K562 (cell line): ENCODE measurements around the gene AZU1. TPM values are rescaled to one million over a fixed set of nuclear protein-coding genes. Genes with fewer than 3 reads are reported as not detected.

Experiments
- ATAC-seq: fragments of 200-7000 bp; cut with Tn5 transposase; 3 replicates; pipeline ENCODE4 v1.9.1; 2020; ENCODE audit warnings: moderate library complexity
- BruUV-seq: library from RNA; stranded (reverse); fragments of 400-500 nt; replicated peaks from 2 replicates; lab custom pipeline; 2021; lab: Mats Ljungman, UMichigan
- CTCF ChIA-PET: fragments of 300-600 bp; formaldehyde crosslinking; extraction: SDS; loops from one replicate; lab custom pipeline; 2021; ENCODE audit warnings: low intra/inter-chr PET ratio; lab: Yijun Ruan, JAX
- POLR2A ChIA-PET: fragments of 300-600, 350-650 bp; sonication (Branson Sonifier 250); formaldehyde crosslinking; extraction: SDS; loops from one replicate; lab custom pipeline; 2021; ENCODE audit warnings: antibody characterized with exemption, inconsistent platforms; lab: Yijun Ruan, JAX
- DNase-seq, 4 experiments: peaks; one replicate each; pipeline versions ENCODE4 v3.0.0 to v3.0.0-alpha.2; 2011 to 2018; ENCODE audit warnings: low spot score in 3 of 4, mixed read lengths in 3 of 4; ENCODE audit errors: extremely low read depth in 1 of 4
- FAIRE-seq: peaks from 2 replicates; lab custom pipeline; 2011; peaks lifted over from hg19 to GRCh38; lab: Jason Lieb, UNC
- H2AFZ ChIP-seq: 2 replicates; pipeline ENCODE4 v1.6.0; 2011; ENCODE audit warnings: low read depth, low read length, control low read depth, inconsistent platforms
- H3K27ac ChIP-seq: fragments of 200-600 bp; 3 replicates; pipeline ENCODE4 v1.8.0; 2011; ENCODE audit warnings: low read depth, mild to moderate bottlenecking, control low read depth, inconsistent platforms, low read length, moderate library complexity, mixed read lengths; ENCODE audit errors: extremely low read depth
- H3K27me3 ChIP-seq, 2 experiments: fragments of 300-600 bp in 1 of 2; 2 replicates in 1 of 2; 3 replicates in 1 of 2; pipeline versions ENCODE4 v1.6.0 to v1.8.0; 2011; ENCODE audit warnings: inconsistent platforms in 2 of 2, low read length in 2 of 2, mild to moderate bottlenecking in 1 of 2, mixed read lengths in 1 of 2, moderate library complexity in 1 of 2; ENCODE audit not compliant: control insufficient read depth in 2 of 2, insufficient read depth in 2 of 2
- H3K36me3 ChIP-seq: fragments of 300-600 bp; 3 replicates; pipeline ENCODE4 v1.8.0; 2011; ENCODE audit warnings: mild to moderate bottlenecking, low read length, inconsistent platforms; ENCODE audit not compliant: control insufficient read depth, insufficient read depth
- H3K4me1 ChIP-seq, 2 experiments: fragments of 200-600 bp in 1 of 2; replicated peaks in 1 of 2; 2 replicates in 1 of 2; 3 replicates in 1 of 2; pipeline versions ENCODE4 v1.5.1 to v1.8.0; 2011; ENCODE audit warnings: inconsistent platforms in 2 of 2, low read length in 2 of 2, mild to moderate bottlenecking in 1 of 2, mixed read lengths in 1 of 2, moderate library complexity in 1 of 2; ENCODE audit not compliant: control insufficient read depth in 2 of 2, insufficient read depth in 2 of 2
- H3K4me2 ChIP-seq: 2 replicates; pipeline ENCODE4 v1.6.1; 2011; ENCODE audit warnings: low read length, control low read depth, inconsistent platforms, mixed read lengths; ENCODE audit not compliant: insufficient read depth
- H3K4me3 ChIP-seq: fragments of 200-600 bp; sonication (generic), shearing (Covaris generic); 2 replicates; pipeline ENCODE4 v1.5.1; 2016; ENCODE audit warnings: control low read depth, inconsistent platforms
- H3K79me2 ChIP-seq: fragments of 200-600 bp; 3 replicates; pipeline ENCODE4 v1.8.0; 2011; ENCODE audit warnings: low read length, inconsistent platforms; ENCODE audit not compliant: control insufficient read depth, insufficient read depth
- H3K9ac ChIP-seq, 2 experiments: 2 replicates each; pipeline versions ENCODE4 v1.6.0 to v1.6.1; 2011; ENCODE audit warnings: low read depth in 2 of 2, low read length in 2 of 2, control low read depth in 1 of 2, inconsistent platforms in 1 of 2, mild to moderate bottlenecking in 1 of 2, mixed read lengths in 1 of 2; ENCODE audit not compliant: insufficient read depth in 1 of 2
- H3K9me1 ChIP-seq: one replicate; pipeline ENCODE4 v1.6.0; 2011; ENCODE audit warnings: inconsistent platforms, mild to moderate bottlenecking, low read length, moderate library complexity; ENCODE audit not compliant: control insufficient read depth, insufficient read depth
- H3K9me3 ChIP-seq: replicated peaks from 2 replicates; pipeline ENCODE4 v1.5.1; 2011; ENCODE audit warnings: low read depth, low read length, inconsistent platforms; ENCODE audit not compliant: control insufficient read depth, insufficient read depth
- H4K20me1 ChIP-seq: replicated peaks from 2 replicates; pipeline ENCODE4 v1.6.1; 2011; ENCODE audit warnings: low read length, inconsistent platforms, mixed read lengths; ENCODE audit not compliant: control insufficient read depth, insufficient read depth
- ELF1 ChIP-seq: fragments of 200-800 bp; sonication (Bioruptor generic); IDR thresholded peaks from 2 replicates; pipeline ENCODE4 v1.6.1; 2016; ENCODE audit warnings: missing genetic modification characterization, missing compliant biosample characterization
- SPI1 ChIP-seq: IDR thresholded peaks from 2 replicates; pipeline ENCODE4 v1.6.1; 2011; ENCODE audit warnings: low read depth, low read length, control low read depth, borderline replicate concordance
- ZNF324 ChIP-seq: fragments of 250-450 bp; sonication (Bioruptor Pico); IDR thresholded peaks from 2 replicates; pipeline ENCODE4 v1.4.0; 2020; ENCODE audit warnings: mild to moderate bottlenecking
- WGBS: fragments of 100-300 bp; shearing (Covaris generic); methylation state at CpG from one replicate; pipeline ENCODE4 v1.1.6; 2016; ENCODE audit warnings: low coverage, mixed read lengths; ENCODE audit not compliant: insufficient coverage; ENCODE audit errors: missing lambda C conversion rate; 5-methylcytosine and 5-hydroxymethylcytosine counted together
- in situ Hi-C: fragments of 300-500 bp; cut with MboI; formaldehyde crosslinking; loops from 4 replicates; pipeline ENCODE4 v1.15.0; 2018; ENCODE audit warnings: inconsistent platforms, mixed read lengths
- intact Hi-C: fragments of 100-400 bp; cut with micrococcal nuclease; formaldehyde crosslinking; loops from 2 replicates; pipeline ENCODE4 v1.14.2; 2022
- polyA plus RNA-seq, 8 experiments: library from polyadenylated mRNA; depleted of rRNA in 4 of 8; stranded (reverse) in 5 of 8; unstranded in 3 of 8; fragments of >200 nt; fragmentation: Nextera tagmentation in 2 of 8; fragmentation: Illumina TruSeq in 1 of 8; extraction: Ambion mirVana in 2 of 8; extraction: Trizol in 1 of 8; gene quantifications; 2 replicates each; pipeline versions ENCODE4 v1.2.1 to v1.2.3, GENCODE V29; 2011 to 2014; ENCODE audit warnings: inconsistent platforms in 1 of 8, missing spikeins in 1 of 8
- total RNA-seq, 7 experiments: library from RNA; depleted of rRNA in 6 of 7; stranded (reverse); fragments of >200 nt in 6 of 7; fragmentation: Illumina TruSeq in 2 of 7; extraction: Trizol in 2 of 7; gene quantifications; 2 replicates each; pipeline versions ENCODE4 v1.2.1 to v1.2.3, GENCODE V29; 2011 to 2021; ENCODE audit warnings: low replicate concordance in 1 of 7
- TF ChIP-seq, protein P1 (sequence below): fragments of 250-450 bp; sonication (Bioruptor Pico); IDR thresholded peaks from 2 replicates; pipeline ENCODE4 v1.4.0; 2020

AZU1 gene
- total and polyA plus RNA-seq, 9 of the 15 experiments (the other 6 are each of a cell fraction or from before 2014, with no cell fraction given) = 0.29 to 1.9 (median 0.59) TPM; not detected in 3

DNA sequence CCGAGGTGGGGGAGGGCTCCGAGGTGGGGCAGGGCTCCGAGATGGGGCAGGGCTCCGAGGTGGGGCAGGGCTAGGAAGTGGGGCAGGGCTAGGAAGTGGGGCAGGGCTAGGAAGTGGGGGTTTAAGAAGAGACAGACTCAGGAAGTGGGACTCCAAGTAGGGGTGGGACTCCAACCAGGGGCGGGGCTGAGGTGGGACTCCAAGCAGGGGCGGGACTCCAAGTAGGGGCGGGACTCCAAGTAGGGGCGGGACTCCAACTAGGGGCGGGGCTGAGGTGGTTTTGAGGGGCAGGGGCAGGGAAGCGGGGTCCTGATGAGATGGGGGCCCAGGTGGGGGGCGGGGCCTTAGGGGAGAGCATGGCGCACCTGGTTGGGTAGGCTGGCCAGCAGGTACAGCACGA, 45.4 kb downstream of the AZU1 start:
- CTCF ChIA-PET = no interaction called here
- Histone ChIP-seq H3K9me1 (no peaks in the 10 kb centered on the region), H3K36me3 (peaks cover 77% of the 10 kb centered on the region; the same call in 2 of the 3 replicates), H3K4me2 (no peak overlapping the region; the same call in 1 of the 2 replicates), H3K27me3 (no peaks in the 10 kb centered on the region), H3K79me2 (no peaks in the 10 kb centered on the region), H3K9me3 (no peaks in the 10 kb centered on the region), H3K9ac (no peak overlapping the region)
- no peak for FAIRE-seq
- in situ Hi-C loops = no loop called here
- POLR2A ChIA-PET = interaction anchor here (2.0 kb wide), 1 partner anchor 35 kb away, joined by 7 read pairs; no protein-coding TSS in a partner anchor
- WGBS = no CpG with 5 or more reads among the region's 13 CpGs
- TF ChIP-seq, protein P1, sequence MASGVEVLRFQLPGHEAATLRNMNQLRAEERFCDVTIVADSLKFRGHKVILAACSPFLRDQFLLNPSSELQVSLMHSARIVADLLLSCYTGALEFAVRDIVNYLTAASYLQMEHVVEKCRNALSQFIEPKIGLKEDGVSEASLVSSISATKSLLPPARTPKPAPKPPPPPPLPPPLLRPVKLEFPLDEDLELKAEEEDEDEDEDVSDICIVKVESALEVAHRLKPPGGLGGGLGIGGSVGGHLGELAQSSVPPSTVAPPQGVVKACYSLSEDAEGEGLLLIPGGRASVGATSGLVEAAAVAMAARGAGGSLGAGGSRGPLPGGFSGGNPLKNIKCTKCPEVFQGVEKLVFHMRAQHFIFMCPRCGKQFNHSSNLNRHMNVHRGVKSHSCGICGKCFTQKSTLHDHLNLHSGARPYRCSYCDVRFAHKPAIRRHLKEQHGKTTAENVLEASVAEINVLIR (CRISPR knock-in tag) = no peak
- TF ChIP-seq SPI1 (0 out of 2 replicates have a peak, but pooled peaks have one; percentile 5), ELF1 (tag) (0 out of 2 replicates have a peak, but pooled peaks have one; percentile 51), ZNF324 (CRISPR knock-in tag) (no peak)
- TF ChIP-seq, all 486 proteins: peak for 2
- intact Hi-C loops = no loop called here
- Histone ChIP-seq H4K20me1 (no peaks in the 10 kb centered on the region; the same call in 1 of the 2 replicates), H3K4me3 (no peak overlapping the region), H2AFZ (no peak overlapping the region), H3K27ac (peak overlapping the region; percentile 44; the same call in 2 of the 3 replicates), H3K4me1 (peaks cover 16 to 69% of the 10 kb centered on the region in 2 experiments)
- BruUV-seq = no TSS peak
- peak; percentile 90 for ATAC-seq
- DNase-seq = peak; percentile 69 to 86 (median 77)
